Caki2 (cell line): ENCODE results near the gene RADIL. TPM values are rescaled to one million over a fixed set of nuclear protein-coding genes. Genes with fewer than 3 reads are reported as not detected.
"Not testable (repeated sequence)": the region's sequence is repeated elsewhere in the genome, so short reads cannot be mapped to it uniquely, and the experiment has no call there.

Experiments used
- DNase-seq: peaks from one replicate; pipeline ENCODE4 v3.0.0-alpha.2; 2015; ENCODE audit warnings: low read depth
- in situ Hi-C: cut with HindIII; loops from 2 replicates; pipeline ENCODE4 v1.10.0; 2016; ENCODE audit warnings: low sequenced_read_pairs, low pct_unique_long_range_greater_than_20kb, mixed read lengths
- total RNA-seq: library from RNA; depleted of rRNA; stranded (reverse); fragments of >200 nt; shearing (Covaris generic); gene quantifications from 2 replicates; pipeline ENCODE4 v1.2.3, GENCODE V29; 2014; ENCODE audit warnings: low replicate concordance; rRNA removed

RADIL gene, protein sequence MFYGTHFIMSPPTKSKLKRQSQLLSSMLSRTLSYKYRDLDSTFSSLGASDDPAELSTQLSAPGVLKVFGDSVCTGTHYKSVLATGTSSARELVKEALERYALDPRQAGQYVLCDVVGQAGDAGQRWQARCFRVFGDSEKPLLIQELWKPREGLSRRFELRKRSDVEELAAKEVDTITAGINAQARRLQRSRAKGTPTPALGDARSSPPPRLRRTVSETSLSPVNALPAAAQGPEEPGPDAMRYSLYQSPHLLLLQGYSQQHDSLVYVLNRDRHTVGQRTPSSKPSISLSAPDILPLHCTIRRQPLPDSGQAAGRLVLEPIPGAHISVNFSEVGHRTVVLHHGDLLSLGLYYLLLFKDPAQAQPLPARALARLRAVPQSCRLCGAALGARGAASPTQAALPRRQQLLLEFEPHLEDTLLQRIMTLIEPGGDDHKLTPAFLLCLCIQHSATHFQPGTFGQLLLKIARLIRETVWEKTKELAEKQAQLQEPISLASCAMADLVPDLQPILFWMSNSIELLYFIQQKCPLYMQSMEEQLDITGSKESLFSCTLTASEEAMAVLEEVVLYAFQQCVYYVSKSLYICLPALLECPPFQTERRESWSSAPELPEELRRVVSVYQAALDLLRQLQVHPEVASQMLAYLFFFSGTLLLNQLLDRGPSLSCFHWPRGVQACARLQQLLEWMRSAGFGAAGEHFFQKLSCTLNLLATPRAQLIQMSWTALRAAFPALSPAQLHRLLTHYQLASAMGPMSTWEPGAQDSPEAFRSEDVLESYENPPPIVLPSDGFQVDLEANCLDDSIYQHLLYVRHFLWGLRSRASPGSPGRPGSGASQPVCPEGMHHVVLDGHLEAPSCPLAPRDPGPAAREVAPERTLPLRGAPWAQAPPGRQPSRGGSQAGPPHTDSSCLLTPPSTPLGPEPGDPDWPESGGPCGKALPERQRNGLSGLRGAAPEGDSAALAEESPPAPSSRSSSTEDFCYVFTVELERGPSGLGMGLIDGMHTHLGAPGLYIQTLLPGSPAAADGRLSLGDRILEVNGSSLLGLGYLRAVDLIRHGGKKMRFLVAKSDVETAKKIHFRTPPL
- 2.2 TPM in 1 of 2 replicates, not detected in the other for total RNA-seq

DNA sequence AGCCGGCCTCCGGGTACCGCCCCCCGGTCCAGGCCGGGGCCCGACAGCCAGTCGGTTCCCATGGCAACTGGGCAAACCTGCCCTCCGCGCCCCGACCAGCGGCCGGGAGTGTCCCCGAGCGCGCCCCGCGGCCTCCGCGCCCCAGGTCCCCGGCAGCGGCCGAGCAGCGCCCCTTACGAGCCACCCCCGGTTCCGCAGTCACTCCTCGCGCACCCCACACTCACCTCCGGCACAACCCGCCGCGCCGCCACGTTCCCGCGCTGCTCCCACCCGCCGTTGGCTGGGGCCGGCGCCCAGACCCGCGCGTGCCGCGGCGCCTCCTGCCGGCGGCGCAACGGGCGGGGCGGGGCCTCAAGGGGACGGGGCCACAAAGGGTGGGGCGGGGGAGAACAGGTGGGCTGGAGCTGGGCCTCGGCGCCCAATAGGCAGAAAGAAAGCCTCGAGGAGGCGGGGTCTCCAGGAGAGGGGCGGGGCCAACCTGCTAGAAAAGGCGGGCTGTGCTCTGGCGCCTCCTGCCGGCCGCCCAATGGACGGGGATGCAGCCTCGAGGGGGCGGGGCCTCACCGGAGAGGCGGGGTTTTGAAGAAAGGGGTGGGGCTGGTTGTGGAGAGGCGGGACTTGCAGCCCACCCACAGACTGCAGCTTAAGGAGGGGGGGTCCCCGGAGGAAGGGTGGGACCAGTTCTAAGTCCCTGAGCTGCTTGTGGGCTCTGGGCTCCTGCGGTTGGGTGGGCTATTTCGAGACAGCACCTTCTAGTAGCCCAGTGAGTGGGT is at the start of gene RADIL:
Gene RADIL (minus strand): TSS at position 345 of the 773 bp plus-strand sequence. CDS start 5,577 bp downstream, outside the sequence.
- peak; percentile 80 for DNase-seq
- in situ Hi-C loops, result no loop called here

DNA sequence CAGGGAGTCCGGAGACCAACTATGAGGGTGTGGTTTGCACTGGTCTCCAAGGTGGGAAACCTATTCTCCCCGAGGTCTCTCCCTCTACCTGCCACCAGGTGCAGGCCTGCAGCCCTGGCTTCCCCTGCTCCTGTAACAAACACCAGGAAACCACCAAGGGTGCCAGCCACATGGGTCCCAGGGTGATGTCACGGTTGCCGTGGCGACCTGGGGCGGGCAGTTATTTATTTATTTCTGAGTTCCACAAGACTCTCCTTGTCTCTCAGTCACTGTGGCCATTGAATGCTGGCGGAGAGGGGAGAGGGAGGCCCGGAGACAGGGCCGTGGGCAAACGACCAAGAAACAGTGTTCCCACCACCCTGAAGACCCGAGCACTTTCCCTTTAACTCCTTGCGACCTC is 48.4 kb upstream of the RADIL start:
- DNase-seq, result peak; percentile 51
- in situ Hi-C loops, result no loop called here

DNA sequence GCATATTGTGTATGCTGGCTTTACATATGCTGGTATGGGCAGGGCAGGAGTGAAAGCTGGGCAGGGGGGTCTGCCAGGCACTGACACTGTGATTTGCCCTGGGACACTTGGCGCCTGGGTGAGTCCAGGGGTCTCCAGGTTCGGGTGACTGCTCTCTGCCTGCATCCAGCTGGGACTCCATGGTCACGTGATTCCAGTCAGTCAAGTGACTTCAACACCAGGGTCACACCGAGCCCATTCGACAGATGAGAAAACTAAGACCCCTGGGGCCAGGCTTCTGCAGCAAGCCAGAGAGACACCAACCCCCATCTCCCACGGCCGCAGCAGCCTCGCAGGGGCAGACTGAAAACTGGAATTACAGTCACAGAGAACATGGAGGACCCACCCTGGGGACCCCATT is 45.5 kb upstream of the RADIL start:
- DNase-seq, result no peak
- in situ Hi-C loops, result no loop called here

GRCh38 chr7:4928445-4928844 is 44.9 kb upstream of the RADIL start:
- DNase-seq, result no peak
- in situ Hi-C loops, result no loop called here

DNA sequence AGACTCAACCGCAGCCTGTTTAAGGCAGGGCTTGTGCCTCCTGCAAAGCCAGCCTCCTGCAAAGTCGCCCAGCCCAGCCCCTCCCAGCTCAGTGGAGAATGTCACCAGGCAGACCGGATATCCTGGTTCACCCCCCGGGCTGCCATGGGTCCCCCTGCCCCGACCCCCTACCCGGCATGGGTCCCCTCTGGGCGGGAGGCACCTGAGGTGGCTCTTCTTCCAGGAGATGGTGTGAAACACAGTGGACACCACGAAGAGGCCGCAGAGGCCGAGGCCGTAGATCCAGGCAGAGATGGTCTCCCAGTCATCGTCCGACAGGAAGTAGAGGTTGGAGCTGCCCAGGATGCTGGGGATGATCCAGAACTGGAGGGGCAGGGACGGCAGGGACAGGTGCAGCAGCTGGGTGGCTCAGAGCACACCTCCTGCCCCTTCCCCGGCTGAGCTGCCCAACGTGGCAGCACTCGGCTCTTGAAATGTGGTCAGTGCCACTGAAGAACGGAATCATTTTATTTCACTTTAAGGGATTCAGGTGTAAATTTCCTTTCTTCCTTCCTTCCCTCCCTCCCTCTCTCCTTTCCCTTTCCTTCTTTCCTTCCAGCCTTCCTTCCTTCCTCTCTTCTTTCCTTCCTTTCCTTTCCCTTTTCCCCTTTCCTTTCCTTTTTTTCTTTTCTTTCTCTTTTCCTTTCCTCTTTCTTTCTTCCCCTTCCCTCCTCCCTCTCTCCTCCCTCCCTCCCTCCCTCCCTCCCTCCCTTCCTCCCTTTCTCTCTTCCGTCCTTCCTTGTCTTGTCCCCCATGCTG is 36.7 kb upstream of the RADIL start:
- DNase-seq, result no peak
- in situ Hi-C loops, result no loop called here

DNA sequence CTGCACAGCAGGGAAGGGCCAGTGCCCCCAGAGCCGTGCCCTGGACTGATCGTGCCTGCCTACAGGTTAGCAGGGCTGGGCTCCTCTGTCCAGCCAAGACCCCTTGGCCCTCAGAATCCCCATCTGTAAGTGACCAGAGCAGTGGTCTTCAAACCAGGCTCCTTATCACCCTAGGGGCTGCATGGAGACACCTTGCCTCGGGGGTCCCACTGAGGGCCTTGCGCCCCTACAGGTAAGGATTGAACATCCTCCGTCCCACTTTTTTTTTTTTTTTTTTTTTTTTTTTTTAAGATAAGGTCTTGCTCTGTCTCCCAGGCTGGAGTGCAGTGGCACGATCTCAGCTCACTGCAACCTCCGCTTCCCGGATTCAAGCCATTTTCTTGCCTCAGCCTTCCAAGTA is 32.6 kb upstream of the RADIL start:
- in situ Hi-C loops, result no loop called here
- no peak for DNase-seq

DNA sequence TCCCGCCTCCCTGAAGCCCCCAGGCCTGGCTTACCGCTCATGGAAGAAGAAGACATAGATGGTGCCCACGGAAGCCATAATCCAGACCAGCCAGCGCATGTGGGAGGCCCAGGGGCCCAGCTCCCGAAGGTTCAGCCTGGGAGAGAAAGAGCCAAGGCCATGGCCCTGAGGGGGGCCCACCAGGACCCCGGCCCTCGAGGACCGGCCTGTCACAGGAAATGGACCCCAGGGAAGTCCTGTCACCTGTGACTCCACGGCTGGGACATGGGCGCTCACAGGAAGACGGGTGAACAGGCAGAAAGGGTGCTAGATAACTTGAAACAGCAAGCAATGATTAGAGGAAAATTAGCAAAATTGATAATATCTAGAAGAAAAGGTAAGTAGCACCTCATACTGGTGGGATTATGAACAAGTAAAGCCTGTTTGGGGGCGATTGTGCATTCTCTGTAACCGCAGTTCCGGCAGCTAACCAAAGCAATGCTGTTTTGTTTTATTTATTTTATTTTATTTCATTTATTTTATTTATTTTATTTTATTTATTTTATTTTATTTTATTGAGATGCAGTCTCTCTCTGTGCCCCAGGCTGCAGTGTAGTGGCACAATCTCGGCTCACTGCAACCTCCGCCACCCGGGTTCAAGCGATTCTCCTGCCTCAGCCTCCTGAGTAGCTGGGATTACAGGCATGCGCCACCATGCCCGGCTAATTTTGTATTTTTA is 27.8 kb upstream of the RADIL start:
- in situ Hi-C loops, result no loop called here
- no peak for DNase-seq

GRCh38 chr7:4906682-4907081 is 23.2 kb upstream of the RADIL start:
- in situ Hi-C loops, result no loop called here
- no peak for DNase-seq

DNA sequence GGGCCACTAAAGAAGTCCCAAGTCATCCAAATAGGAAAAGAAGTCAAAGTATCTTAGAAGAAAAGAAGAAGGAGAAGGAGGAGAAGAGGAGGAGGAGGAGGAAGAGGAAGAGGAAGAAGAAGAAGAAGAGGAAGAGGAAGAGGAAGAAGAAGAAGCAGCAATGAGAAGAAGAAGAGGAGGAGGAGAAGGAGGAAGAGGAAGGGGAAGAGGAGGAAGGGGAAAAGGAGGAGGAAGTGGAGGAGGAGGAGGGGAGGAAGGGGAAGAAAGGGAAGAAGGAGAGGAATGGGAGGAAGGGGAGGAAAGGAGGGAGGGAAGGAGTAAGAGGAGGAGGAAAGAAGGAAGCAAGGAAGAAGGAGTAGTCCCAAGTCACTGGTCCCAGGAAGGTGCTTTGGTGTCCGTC is 21.7 kb upstream of the RADIL start:
- in situ Hi-C loops, result no loop called here
- no peak for DNase-seq

DNA sequence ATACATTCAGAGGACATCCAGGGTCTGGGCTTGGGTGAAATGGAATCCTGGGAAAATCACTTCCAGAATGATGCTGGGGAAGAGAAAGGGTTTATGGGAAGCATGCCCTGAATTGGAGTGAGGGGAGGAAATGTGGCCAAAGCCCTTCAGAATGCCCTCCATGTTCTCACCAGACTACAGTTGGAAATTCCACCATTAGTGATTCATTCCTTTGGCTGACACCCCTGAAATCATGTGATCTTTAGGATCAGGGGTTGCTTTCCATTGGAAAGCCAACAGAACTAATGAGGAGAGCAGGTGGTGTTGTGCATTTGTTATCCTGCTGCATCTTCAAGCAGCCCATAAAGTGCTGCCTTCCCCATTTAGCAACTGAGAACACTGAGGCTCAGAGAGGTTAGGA is 20.8 kb upstream of the RADIL start:
- DNase-seq, result no peak
- in situ Hi-C loops, result no loop called here

DNA sequence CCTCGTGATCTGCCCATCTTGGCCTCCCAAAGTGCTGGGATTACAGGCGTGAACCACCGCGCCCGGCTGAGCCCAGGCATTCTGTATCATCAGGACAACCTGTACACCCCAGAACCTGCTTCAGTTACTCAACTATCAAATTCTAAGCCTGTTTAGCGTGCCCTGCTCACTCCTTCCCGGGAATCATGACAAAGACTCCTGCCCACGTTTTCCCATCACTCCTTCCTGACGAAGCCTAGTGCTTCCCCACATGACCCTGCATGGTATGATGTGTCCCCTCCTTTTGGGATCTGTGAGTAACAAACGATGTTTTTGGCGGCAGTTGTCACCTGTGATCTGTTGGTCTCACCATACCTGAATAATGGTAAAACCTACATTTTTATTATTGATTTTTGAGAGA is 12.2 kb upstream of the RADIL start:
- DNase-seq, result no peak
- in situ Hi-C loops, result no loop called here

DNA sequence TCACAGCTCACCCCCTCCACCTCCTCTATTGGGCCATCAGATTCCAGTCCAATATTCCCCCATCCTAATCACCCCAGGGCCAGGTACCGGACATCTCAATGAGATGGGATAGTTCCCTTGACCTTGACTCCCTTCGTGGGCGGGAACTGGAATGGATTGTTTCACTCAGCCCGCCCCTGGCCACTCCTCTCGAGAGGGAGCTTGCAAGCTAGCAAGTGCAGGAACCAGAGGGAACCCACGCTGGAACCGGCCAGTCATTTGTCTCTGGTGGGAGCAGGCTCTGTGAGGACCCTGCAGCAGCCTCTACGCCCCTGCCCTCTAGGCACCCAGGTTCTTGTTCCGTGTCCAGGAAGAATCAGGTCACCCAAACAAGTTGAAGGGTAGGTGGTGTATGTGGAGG is 11.0 kb upstream of the RADIL start:
- in situ Hi-C loops, result no loop called here

GRCh38 chr7:4893929-4894475 is 10.5 kb upstream of the RADIL start:
- DNase-seq, result no peak
- in situ Hi-C loops, result no loop called here

More for the DNA sequence above, 11.0 kb upstream of the RADIL start:
- DNase-seq, result no peak

DNA sequence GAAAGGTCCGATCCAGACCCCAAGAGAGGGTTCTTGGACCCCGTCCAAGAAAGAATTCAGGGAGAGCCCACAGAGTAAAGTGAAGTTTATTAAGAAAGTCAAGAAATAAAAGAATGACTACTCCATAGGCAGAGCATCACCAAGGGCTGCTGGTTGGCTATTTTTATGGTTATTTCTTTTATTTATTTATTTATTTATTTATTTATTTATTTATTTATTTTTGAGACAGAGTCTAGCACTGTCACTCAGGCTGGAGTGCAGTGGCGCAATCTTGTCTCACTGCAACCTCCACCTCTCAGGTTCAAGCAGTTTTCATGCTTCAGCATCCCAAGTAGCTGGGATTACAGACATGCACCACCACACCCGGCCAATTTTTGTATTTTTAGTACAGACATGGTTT is 9.7 kb upstream of the RADIL start:
- DNase-seq, in situ Hi-C loops: not testable (repeated sequence)

DNA sequence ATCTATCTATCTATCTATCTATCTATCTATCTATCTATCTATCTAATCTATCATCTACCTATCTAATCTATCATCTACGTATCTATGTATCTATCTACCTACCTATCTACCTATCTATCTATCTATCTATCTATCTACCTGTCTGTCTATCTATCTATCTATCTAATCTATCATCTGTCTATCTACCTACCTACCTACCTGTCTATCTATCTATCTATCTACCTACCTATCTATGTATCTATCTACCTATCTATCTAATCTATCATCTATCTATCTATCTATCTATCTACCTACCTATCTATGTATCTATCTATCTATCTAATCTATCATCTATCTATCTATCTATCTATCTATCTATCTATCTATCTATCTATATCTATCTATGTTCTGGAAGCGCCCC is 8.0 kb upstream of the RADIL start:
- DNase-seq, in situ Hi-C loops: not testable (repeated sequence)

DNA sequence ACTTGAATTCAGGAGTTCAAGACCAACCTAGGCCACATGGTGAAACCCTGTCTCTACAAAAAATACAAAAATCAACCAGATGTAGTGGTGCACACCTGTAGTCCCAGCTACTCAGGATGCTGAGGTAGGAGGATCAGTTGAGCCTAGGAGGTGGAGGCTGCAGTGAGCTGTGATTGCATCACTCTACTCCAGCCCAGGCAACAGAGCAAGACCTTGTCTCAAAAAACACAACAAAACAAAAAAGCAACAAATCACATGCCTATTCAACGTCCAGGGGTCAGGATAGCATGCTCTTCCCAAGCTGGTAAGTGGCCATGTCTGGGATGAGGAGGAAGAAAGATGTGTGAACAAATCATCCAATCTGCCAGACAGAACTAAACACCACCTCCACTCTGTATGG is 6.2 kb upstream of the RADIL start:
- in situ Hi-C loops, result no loop called here
- DNase-seq, result no peak

DNA sequence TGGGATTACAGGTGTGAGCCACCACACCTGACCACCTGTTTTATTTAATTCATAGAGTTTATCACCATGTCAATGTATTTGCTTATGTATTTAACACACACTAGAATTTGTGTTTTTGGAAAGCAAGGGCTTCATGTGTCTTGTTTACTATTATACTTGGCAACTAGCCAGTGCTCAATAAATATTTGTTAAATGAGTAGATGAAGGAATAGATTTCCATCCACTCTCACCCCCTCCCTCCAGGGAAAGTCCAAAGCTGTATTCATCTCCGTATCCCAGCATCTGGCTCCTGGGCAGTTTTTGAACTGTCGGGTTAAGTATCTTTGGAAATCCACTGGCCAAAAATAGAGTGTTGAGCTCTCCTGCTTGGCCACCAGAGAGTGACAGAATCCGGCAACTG is 4.6 kb upstream of the RADIL start:
- DNase-seq, result no peak
- in situ Hi-C loops, result no loop called here
